Neural cell (in vitro differentiated cells): ENCODE measurements around the gene NMNAT3.

Experiments
- CTCF ChIP-seq: fragments of 450-650 bp; IDR thresholded peaks from 2 replicates; pipeline ENCODE4 v1.5.1; 2014; ENCODE audit warnings: antibody characterized with exemption, mild to moderate bottlenecking, moderate library complexity; ENCODE audit not compliant: poor library complexity, severe bottlenecking
- EP300 ChIP-seq: fragments of 450-650 bp; conservative IDR thresholded peaks from 2 replicates; pipeline ENCODE4 v1.6.1; 2014; ENCODE audit warnings: antibody characterized with exemption, mild to moderate bottlenecking, moderate library complexity; ENCODE audit not compliant: poor library complexity, severe bottlenecking

DNA sequence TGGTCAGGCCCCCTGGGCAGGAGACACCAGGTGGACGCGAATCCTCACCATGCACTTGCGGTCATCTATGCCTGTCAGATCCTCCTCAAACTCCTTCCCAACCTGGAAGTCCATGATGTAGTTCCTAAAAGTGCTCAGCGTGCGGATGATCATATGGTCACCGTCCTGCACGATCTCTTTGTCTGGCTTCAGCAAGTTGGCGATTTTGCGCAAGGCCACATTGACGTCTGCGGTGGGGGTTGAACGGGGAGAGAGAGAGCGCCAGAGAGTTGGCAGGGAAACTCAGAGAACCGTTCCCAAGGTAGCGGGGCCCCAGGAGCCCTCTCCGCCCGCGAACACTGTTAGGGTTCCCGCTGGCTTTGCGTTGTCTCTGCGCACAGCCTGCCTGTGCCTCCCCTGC lies 139.0 kb downstream of the NMNAT3 start:
- TF ChIP-seq EP300 (no peak), CTCF (no peak)
